ENCODE results near the gene HOXA2.

The HOXA2 gene

GRCh38 chr7:27141137-27141922 is 38.8 kb upstream of the HOXA2 start:
- no peak for DNase-seq (ENCODE audit: low read depth in 2 of 2)

DNA sequence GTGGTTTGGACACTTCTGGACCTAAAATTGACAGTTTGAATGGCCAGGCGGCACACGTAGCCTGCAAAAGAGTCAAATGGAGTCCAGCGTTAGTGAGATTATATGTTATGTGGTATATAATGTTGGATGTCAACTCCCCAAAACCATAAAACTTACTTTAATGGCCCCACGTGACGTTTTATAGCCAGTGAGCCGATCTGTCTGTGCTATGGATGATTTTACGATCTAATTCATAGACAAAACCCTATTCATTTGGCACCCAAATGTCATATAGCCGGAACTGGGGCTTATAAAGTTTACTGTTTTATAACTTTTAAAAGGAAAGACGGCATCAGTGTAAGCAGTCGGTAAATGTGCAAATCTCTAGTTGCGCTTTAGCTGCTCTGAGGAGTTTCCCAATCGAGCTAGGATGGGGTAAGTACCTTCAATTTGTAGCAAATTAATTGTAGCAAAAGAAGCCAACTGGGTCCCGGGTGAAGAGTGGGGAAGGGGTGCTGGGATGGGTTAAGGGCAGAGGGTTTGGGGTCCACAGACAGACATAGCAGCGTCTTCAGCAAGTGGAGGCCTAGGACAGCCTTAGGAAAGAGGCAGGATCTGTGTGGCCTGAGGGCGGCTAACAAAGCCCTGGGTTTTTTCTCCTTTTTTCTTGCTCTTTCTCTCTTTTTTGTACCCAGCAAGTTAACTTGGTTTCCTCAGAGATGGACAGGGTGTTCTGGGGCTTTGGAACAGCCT is 37.8 kb upstream of the HOXA2 start:
- DNase-seq (ENCODE audit: low read depth in 2 of 2): no peak

DNA sequence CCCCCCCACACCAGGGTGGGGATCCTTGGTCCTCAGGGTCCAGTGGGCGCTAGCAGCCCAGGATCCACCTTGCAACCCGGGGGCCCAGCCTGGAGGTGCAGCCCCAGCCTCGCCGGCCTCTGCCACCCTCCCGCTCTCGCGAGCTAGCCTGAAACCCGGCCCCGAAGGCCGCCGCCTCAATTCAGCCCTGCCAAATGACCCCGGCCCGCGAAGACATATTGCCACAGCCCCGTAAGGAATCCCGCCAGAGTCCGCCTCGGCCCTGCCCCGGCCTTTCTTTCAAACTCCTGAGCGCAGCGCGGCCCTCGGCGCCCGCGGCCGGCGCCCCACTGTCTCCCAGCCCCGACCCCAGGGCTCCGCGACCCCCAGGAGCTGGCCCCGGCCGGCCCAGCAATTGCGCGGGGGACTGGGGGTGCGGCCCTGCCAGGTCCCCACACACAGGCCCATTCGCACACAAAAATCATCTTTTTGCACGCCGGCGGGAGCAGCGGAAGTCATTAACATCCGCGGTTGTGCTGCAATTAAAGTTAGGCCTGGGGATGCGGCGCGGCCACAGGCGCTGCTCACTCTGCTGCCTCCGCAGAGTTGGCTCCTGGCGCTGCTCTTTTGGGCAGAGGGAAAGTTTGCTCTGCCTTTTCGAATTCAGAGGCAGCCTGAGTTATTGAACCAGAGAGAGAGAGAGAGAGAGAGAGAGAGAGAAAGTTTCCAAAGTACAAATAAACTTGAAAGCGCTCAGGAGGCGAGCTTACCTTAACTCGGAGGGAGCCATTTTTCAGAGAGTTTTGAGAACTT is 37.0 kb upstream of the HOXA2 start:
- DNase-seq (ENCODE audit: low read depth in 2 of 2): no peak

DNA sequence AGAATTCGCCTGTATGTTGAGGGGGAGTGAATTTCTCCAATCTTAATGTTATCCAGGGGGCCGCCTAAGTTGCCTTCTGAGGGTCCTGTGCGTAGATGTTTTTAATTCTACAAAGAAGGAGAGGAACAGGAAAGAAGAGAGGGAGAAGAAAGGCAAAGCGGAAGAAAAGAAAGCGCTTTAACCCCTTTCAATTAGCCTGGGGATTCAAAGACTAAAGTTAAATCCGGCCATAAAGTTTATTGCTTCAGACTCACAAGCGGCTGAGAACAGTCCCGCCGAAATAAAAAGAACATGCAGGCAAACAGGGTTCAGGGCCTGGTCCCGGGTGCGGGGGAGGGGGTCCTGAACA is 36.5 kb upstream of the HOXA2 start:
- no peak for DNase-seq (ENCODE audit: low read depth in 2 of 2)

GRCh38 chr7:27138472-27138871 is 36.0 kb upstream of the HOXA2 start:
- no peak for DNase-seq (ENCODE audit: low read depth in 2 of 2)

- DNase-seq (ENCODE audit: low read depth in 2 of 2): no peak
Measured at GRCh38 chr7:27137640-27138315, 35.3 kb upstream of the HOXA2 start.

- no peak for DNase-seq (ENCODE audit: low read depth in 2 of 2)
Measured at GRCh38 chr7:27134392-27134791, 31.9 kb upstream of the HOXA2 start.

DNA sequence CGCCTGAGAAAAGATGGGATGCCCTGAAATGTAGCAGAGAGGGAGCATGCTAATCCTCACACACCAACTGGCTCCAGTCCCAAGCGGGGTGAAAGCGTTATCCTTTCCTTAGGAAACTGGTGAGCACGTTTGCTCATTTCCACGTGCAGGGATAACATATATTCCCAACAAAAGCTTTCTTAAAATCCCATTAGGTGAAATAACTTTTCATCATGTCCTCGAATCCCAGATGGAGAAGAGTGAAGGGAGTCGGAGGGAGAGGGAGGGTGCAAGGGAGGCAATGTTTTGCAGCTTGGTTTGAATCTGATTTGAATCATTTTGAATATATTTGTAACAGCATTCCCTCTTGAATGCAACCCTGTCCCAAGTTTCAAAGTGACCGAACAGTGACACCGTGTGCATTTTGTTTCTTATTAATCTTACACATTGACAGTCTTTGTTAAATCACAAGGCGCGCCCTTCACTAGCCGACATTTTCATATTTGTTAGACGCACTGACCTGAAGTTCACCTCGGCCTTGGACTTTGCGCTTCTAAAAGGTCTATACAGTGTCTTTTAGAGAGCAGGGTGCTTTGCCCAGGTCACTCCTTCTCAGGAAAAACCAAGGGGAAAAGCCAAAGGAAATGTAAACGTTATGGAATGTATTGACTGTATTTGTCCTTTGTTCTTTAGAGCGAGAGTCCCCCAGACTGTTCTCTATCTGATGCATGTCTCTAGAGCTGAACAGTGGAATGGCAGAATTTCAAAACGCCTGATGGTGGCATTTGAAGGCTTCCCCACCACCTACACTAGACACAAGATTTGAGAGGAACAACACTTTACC is 31.1 kb upstream of the HOXA2 start:
- DNase-seq (ENCODE audit: low read depth in 2 of 2): no peak

DNA sequence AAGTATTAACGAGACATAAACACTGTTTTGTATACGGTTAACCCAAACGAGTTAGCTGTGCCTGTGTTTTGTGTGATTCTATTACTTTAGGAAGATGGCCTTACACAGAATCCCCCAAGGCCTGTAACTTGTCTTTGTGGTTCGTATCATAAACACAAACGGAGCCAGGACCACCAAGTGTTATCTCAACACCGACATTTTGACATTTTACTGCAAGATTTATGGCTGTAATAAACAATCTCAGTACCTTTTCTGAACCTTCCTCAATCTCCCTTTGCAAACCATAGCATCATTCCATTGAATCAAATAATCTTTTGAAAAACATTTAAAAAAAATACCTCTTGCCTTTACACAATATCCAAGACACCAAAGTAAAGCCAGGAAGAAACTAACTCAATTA is 30.5 kb upstream of the HOXA2 start:
- DNase-seq (ENCODE audit: low read depth in 2 of 2): no peak

DNA sequence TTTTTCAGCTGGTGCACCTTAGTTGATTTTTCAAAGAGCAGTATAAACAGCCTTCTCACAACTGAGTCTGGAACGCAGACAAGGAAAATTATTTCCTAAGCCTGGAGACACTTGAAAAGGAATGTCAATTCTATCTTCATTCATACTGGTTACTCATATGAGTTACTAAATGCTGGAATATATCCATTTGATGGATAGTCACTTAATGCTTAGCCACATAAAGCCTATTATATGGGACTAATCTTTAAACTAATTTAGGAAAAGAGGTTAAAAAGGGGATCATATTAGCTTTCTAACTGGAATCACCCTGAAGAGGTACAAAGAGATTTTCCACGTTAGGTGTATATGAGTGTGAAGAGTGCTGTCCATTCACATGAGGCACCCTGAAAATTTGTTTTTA is 29.7 kb upstream of the HOXA2 start:
- DNase-seq (ENCODE audit: low read depth in 2 of 2): no peak

- no peak for DNase-seq (ENCODE audit: low read depth in 2 of 2)
Measured at GRCh38 chr7:27131390-27131819, 28.9 kb upstream of the HOXA2 start.

DNA sequence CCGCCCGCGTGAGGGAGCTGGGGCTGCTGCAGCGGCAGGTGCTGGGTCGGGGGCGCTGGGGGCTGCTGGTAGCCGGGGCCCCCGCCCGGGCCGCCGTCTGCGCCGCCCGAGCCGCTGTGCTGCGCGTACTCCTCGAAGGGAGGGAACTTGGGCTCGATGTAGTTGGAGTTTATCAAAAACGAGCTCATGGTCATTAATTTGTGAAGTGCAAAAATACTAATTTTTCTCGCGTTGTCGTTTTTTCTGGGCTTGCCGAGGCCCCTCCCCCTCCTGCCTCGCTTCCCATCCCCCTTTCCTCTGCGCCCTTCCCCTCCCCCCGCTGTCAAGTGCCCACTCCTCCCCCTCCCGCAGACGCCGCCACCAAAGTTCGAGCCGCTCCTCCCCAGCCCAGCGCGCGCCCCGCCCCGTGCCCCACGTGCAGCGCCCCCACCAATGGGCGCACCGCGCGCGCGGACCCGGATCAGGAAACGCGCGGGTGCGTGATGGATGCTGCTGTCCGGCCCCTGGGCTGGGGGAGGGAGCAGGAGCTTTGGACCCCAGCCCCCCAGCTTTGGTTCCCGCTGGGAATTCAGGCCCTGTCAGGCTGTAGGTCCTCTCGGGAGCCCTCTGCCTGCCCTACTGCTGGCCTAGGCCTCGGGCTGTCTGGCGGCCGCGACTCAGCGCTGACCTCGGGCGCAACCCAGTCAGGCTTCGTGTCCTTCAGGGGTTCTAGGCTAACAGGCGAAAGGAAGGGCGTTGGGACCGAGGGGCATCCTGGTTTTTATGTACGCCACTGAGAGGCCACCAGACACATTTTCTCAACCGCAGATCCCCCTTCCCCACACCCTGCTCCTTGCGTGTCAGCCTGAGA is 28.3 kb upstream of the HOXA2 start, which contains the start of gene HOXA4:
TSS of gene HOXA4 (minus strand) at position 218 of the 850 bp plus-strand sequence. CDS start at position 194, 24 bp downstream.
- peak; percentile 45 to 48 for DNase-seq (ENCODE audit: low read depth in 2 of 2)

DNA sequence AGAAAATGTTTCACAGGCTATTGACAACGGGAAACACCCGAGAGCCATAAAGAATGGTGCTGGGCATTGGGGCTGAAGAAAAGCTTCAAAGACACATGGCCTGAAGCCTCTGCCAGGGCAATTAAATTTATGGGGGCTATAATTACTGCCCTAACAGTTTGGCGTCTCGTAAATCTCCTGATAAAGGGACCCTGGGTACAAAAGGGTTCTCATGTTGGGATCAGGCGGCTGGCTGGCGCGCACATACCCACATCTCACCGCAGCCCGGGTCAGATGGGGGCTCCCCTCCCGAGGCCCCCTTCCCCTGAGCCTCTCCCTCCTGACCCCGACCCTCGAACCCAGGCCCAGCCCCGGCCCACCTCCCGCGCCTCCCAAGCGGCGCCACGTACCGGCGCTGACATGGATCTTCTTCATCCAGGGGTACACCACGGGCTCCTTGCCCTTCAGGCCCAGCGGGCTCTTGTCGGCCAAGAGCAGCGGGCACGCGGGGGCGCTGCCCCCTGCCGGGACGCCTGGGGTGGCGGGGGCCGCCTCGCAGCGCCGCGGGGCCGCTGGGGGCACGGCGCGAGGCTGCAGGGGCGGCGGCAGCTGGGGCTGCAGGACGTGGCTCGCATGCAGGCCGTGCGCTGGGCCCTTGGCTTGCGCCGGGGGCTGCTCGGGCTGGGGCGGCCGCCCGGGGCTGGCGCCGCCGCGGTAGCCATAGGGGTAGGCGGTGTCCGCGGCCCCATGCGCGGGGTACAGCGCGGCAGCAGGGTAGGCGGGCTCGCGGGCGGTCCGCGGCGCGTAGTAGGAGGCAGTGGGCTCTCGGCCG is 27.5 kb upstream of the HOXA2 start:
- DNase-seq (ENCODE audit: low read depth in 2 of 2): no peak

DNA sequence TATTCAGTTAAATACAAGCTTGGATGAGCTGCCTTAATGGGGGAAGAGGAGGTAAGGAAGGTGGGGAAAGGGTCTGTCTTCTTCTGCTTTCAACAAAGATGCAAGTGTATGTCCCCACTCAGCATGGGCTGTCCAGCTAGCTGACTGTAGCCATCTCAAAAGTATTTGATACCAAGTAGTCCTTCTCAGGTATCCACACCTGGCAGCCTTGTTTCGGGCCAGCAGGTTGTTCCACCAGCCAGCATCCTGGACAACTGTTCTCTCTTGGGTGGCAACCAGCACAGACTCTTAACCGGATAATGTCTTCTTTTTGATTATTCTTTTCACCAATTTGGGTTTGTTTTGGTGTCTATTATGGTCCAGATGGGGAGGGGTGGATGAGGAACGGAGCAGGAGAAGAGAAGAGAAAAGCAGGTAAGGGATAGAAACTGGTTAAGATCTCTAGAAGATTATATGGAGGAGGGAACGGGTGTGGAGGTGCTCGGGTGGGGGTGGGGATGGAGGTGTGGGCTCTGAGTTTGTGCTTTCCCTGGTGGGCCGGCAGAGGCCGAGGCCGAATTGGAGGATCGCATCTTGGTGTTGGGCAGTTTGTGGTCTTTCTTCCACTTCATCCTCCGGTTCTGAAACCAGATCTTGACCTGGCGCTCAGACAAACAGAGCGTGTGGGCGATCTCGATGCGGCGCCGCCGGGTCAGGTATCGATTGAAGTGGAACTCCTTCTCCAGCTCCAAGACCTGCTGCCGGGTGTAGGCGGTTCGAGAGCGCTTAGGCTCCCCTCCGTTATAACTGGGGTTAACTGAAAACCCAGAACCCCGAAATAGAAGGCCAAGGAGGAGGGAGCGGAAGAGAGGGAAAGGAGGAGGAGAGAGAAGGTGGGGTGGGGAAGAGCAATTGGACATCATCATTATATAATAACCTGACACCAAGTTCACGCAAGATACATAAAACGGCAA is 26.6 kb upstream of the HOXA2 start:
- no peak for DNase-seq (ENCODE audit: low read depth in 2 of 2)

DNA sequence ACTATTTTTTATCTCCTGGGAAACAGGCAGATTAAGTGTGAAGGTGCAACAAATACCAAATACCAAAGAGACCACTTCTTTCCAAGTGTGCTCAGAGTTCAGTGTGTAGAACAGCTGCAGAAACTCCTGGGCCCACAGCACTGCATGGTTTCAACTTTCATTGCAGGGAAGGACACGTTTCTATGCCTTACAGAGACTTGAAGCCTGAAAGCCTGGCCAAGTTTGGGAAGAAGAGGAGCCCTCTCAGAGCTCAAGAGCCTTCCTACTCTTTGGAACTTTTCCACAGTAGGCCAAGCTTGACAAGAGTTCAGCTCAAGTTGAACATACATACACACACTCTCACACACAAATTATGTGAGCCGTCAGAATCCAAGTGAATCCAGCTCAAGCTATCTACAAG is 25.6 kb upstream of the HOXA2 start:
- no peak for DNase-seq (ENCODE audit: low read depth in 2 of 2)

DNA sequence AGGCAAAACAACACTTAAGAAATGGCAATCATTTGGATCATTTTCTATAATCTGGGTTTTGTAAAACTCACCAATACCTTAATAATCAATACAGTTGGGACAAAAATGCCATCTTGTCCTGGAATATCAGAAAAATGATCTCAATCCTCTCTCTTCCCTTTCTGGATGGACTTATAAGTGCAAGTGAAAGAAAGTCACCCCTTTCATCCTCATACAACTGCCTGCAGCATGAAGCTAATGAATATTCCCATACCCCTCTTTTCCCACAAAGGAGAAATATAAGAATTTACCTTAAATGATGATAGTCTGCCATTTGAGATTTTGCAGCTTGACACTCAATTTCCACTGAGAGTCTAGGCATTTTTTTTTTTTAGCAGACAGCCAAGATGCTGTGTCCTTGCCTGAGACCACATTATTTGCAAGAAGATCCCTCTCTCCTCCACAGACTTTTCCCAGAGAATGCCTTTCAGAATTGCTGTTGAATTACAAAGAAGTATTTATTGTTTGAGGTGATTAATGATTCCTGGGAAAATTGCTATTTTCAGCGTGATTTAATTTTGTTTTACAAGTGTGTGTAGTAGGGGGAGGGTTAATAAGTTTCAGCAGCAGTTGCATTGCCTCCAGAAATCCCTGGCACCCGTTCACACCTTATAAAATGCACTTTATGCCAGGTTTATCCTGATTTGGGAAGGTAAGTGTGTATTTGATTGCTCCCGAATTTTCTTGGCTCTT is 24.3 kb upstream of the HOXA2 start:
- no peak for DNase-seq (ENCODE audit: low read depth in 2 of 2)

DNA sequence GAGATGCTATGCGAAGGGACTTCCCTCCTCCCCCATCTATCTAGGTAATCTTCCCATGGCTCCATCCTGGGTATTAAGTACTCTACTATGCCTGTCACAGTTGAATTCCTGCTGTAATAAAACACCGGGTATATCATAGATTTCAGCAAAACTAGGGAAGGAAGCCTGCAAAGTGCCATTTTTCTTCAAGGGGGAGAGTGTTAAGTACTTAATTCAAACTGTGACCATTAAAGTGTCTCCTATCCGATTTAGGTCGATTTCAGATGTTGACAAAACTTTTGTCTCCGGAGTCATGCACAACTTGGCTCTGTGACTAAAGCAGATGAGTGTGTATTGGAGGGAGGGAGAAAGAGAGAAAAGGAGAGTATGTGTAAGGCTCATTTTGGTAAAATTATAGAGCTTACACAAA is 23.5 kb upstream of the HOXA2 start:
- no peak for DNase-seq (ENCODE audit: low read depth in 2 of 2)
